RWPE2 (cell line): ENCODE results near the gene HMGB4.

ENCODE experiments used
- ATAC-seq: fragments of 200-7000 bp; cut with Tn5 transposase; 3 replicates; pipeline ENCODE4 v1.9.1; 2021; ENCODE audit warnings: low read depth
- DNase-seq: peaks from one replicate; pipeline ENCODE4 v3.0.0-alpha.2; 2020; ENCODE audit warnings: low spot score
- H3K27ac ChIP-seq: fragments of 450-650 bp; 2 replicates; pipeline ENCODE4 v1.5.1; 2017; ENCODE audit warnings: mild to moderate bottlenecking; ENCODE audit not compliant: poor library complexity, severe bottlenecking
- H3K27me3 ChIP-seq: fragments of 250-450 bp; sonication (Bioruptor Pico); 2 replicates; pipeline ENCODE4 v1.5.1; 2021; ENCODE audit warnings: mild to moderate bottlenecking, moderate library complexity; ENCODE audit not compliant: insufficient read depth, poor library complexity, severe bottlenecking
- H3K36me3 ChIP-seq: fragments of 250-450 bp; sonication (Bioruptor Pico); 2 replicates; pipeline ENCODE4 v1.5.1; 2020; ENCODE audit warnings: low read depth, mild to moderate bottlenecking, moderate library complexity
- H3K4me1 ChIP-seq: fragments of 250-450 bp; sonication (Bioruptor Pico); 2 replicates; pipeline ENCODE4 v1.5.1; 2021; ENCODE audit warnings: mild to moderate bottlenecking, moderate library complexity; ENCODE audit not compliant: insufficient read depth, poor library complexity, severe bottlenecking
- H3K4me3 ChIP-seq: fragments of 250-450 bp; sonication (Bioruptor Pico); 2 replicates; pipeline ENCODE4 v1.5.1; 2021; ENCODE audit warnings: mild to moderate bottlenecking, moderate library complexity; ENCODE audit not compliant: severe bottlenecking
- H3K9me3 ChIP-seq: fragments of 250-450 bp; sonication (Bioruptor Pico); 2 replicates; pipeline ENCODE4 v1.5.1; 2021; ENCODE audit warnings: mild to moderate bottlenecking, moderate library complexity; ENCODE audit not compliant: severe bottlenecking
- CTCF ChIP-seq: fragments of 450-650 bp; IDR thresholded peaks from one replicate; pipeline ENCODE4 v1.5.1; 2017; ENCODE audit warnings: mild to moderate bottlenecking, moderate library complexity; ENCODE audit not compliant: poor library complexity, severe bottlenecking

HMGB4 gene

GRCh38 chr1:33897092-33897725 is 33.3 kb downstream of the HMGB4 start:
- H3K4me3 ChIP-seq: no peak overlapping the region
- H3K27ac ChIP-seq: no peak overlapping the region
- no peak for TF ChIP-seq CTCF
- H3K9me3 ChIP-seq: peaks cover 2% of the 10 kb centered on the region
- H3K36me3 ChIP-seq: no peaks in the 10 kb centered on the region
- no peaks in the 10 kb centered on the region for H3K27me3 ChIP-seq
- no peaks in the 10 kb centered on the region for H3K4me1 ChIP-seq
- no peak for DNase-seq
- ATAC-seq: no peak

GRCh38 chr1:33898406-33898805 is 34.5 kb downstream of the HMGB4 start:
- no peak for TF ChIP-seq CTCF
- no peak for ATAC-seq
- no peaks in the 10 kb centered on the region for H3K4me1 ChIP-seq
- H3K27ac ChIP-seq: no peak overlapping the region
- H3K36me3 ChIP-seq: no peaks in the 10 kb centered on the region
- no peak for DNase-seq
- no peak overlapping the region for H3K4me3 ChIP-seq
- H3K9me3 ChIP-seq: peaks cover 2% of the 10 kb centered on the region
- H3K27me3 ChIP-seq: no peaks in the 10 kb centered on the region

GRCh38 chr1:33898881-33899280 is 35.0 kb downstream of the HMGB4 start:
- Histone ChIP-seq H3K4me3 (no peak overlapping the region), H3K9me3 (peaks cover 2% of the 10 kb centered on the region), H3K27ac (no peak overlapping the region), H3K36me3 (no peaks in the 10 kb centered on the region), H3K4me1 (no peaks in the 10 kb centered on the region), H3K27me3 (no peaks in the 10 kb centered on the region)
- DNase-seq (no peak), ATAC-seq (no peak)
- TF ChIP-seq CTCF: no peak

GRCh38 chr1:33899746-33900145 is 35.9 kb downstream of the HMGB4 start:
- Histone ChIP-seq H3K27me3 (no peaks in the 10 kb centered on the region), H3K27ac (no peak overlapping the region)

More at GRCh38 chr1:33899746-33900145, 35.9 kb downstream of the HMGB4 start:
- Histone ChIP-seq H3K9me3 (peaks cover 2% of the 10 kb centered on the region), H3K36me3 (no peaks in the 10 kb centered on the region), H3K4me3 (no peak overlapping the region), H3K4me1 (no peaks in the 10 kb centered on the region)
- ATAC-seq (no peak), DNase-seq (no peak)
- no peak for TF ChIP-seq CTCF
